ENCODE data around the gene ZBTB8A.
"Not testable (repeated sequence)": the region's sequence is repeated elsewhere in the genome, so short reads cannot be mapped to it uniquely, and the experiment has no call there.

Gene ZBTB8A

DNA sequence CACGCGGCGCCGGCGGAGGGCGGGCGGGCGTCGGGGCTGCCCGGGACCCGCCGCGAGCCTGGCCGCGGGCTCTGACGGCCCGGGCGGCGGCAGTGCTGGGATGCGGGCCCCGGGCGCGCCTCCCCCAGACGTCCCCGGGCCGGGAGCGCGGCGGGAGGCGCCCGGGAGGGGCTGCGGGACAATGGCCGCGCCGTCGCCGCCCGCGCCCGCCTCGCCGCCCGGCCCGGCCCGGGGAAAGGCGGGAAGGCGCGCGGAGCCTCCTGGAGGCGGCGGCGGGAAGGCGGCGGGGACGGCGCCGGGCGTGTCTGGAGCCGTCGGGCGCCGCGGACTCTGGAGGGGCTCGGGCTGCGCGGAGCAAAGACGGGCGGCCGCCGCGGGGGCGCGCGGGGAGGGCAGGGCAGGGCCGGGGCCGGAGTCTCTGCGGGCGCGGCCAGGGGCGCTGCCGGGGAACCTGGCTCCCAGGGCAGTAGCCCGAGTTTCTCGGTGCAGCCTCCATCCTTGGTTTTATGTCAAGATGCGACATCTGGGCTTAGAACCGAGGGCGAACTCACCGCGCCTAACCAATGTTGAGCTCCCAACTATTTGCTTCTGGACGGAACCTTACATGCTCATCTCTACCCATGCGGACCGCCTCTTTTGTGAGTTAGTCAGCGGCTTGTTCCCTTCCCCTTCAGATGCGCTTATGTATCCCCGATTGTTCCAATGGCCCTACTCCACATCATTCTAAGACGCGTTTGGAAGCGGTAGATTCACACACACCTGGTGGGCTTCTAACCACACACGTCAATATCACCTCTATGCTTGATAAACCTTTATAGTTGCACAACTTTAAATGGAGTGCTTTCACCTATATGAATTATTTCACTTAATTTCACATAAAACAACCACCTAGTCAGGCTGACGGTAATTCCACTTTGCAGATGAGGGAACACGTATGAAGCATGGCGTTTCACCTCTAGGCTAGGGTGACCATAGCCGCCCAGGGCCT lies 651 bp downstream of the ZBTB8A start:
- DNase-seq, result peak; percentile 57

- peak; percentile 41 for DNase-seq
These were observed 1.4 kb downstream of the ZBTB8A start for GRCh38 chr1:32540605-32541004.

GRCh38 chr1:32541064-32541566 lies 1.9 kb downstream of the ZBTB8A start:
- no peak for DNase-seq

DNA sequence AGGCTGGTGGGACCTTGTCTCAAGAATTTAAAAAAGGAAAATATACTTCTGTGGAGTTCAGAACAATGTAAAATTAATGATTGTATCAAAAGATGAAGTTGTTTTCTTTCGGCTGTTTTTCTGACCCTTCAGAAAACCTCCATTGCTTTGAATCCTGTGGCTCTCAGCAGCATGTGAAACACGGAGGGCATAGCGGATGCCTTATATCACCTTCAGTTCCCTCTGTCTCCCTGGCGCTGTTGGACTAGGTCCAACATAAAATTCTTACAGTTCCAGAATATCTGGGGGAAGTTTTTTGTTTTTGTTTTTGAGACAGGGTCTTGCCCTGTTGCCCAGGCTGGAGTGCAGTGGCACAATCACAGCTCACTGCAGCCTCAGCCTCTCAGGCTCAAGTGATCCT lies 7.4 kb downstream of the ZBTB8A start:
- no peak for DNase-seq

DNA sequence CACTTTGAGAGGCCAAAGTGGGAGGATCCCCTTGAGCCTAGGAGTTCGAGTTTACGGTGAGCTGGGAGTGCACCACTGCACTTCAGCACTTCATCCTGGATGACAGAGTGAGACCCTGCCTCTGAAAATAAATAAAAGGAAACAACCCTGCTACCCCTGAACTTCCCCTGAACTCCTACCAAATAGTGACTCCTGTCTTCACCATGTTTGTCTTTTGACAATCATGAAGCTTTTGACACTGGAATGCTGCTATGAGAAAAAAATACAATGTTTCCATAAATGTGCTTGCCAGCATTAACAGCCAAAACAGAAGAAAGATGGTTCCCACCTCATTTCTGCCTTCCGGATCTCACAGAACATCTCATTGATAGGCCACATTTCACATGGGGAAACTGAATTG lies 10.4 kb downstream of the ZBTB8A start:
- DNase-seq, result no peak

GRCh38 chr1:32554288-32554687 lies 15.1 kb downstream of the ZBTB8A start:
- DNase-seq, result no peak

DNA sequence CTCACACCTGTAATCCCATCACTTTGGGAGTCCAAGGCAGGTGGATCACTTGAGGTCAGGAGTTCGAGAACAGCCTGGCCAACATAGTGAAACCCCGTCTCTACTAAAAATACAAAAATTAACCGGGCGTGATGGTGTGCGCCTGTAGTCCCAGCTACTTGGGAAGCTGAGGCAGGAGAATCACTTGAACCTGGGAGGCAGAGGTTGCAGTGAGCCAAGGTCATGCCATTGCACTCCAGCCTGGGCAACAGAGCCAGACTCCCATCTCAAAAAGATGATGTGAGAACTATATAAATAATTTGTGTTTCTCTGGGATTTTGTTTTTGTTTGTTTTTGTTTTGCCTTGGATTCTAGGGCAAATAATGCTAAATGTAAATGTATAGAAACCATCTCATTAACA lies 17.8 kb downstream of the ZBTB8A start:
- DNase-seq, result not testable (repeated sequence)

- DNase-seq, result no peak
These were observed 18.6 kb downstream of the ZBTB8A start for GRCh38 chr1:32557812-32558211.

DNA sequence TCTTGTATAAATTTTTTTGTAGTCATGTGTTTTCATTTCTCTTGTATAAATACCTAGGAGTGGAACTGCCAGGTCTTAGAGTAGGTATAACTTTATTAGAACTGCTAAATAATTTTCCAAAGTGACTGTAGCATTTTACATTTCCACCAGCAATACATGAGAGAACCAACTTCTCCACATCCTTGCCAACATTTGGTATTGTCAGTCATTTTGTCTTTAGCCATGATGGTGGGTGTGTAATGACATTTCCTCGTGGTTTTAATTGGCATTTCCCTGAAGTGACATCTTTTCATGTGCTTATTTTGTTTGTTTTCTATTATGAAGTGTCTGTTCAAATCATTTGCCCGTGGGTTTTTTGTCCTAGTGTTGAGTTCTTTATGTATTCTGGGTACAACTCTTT lies 29.7 kb downstream of the ZBTB8A start:
- no peak for DNase-seq

GRCh38 chr1:32580348-32581017 lies 41.3 kb downstream of the ZBTB8A start:
- peak; percentile 18 for DNase-seq

GRCh38 chr1:32592943-32593342 lies 53.7 kb downstream of the ZBTB8A start:
- no peak for DNase-seq

- DNase-seq, result no peak
These were observed 60.8 kb downstream of the ZBTB8A start for GRCh38 chr1:32600034-32600433.

DNA sequence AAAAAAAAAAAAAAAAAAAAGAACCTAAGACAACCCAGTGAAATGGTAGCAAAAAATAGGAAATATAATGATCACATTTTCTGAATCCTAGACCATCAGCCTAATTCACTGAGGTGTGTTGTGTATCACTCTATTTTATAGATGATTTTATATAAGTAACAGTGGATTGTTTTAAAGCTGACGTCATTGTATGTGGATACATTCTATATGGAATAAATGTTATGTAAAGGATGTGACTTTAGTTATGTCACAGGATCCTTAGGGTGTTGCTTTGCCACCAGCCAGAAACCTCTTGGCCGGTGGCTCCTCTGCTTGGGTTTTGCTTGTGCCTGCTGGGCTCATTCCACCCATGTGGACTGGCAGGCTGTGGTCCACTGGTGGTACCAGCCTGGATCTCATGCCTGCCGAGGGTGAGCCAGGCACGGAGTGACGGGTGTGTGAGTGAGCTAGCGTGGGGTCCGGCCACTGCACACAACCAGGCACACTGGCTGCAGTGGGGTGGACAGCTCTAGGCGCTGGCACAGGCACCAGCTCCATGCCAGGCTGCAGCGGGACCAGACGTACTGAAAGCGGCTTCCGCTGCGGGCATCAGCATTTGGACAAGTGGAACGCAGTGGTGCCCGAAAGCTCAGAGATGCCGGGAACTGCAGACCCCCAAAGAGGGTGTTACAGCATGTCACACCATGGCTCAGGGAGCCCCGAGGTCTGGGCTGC lies 66.6 kb downstream of the ZBTB8A start:
- DNase-seq, result no peak

DNA sequence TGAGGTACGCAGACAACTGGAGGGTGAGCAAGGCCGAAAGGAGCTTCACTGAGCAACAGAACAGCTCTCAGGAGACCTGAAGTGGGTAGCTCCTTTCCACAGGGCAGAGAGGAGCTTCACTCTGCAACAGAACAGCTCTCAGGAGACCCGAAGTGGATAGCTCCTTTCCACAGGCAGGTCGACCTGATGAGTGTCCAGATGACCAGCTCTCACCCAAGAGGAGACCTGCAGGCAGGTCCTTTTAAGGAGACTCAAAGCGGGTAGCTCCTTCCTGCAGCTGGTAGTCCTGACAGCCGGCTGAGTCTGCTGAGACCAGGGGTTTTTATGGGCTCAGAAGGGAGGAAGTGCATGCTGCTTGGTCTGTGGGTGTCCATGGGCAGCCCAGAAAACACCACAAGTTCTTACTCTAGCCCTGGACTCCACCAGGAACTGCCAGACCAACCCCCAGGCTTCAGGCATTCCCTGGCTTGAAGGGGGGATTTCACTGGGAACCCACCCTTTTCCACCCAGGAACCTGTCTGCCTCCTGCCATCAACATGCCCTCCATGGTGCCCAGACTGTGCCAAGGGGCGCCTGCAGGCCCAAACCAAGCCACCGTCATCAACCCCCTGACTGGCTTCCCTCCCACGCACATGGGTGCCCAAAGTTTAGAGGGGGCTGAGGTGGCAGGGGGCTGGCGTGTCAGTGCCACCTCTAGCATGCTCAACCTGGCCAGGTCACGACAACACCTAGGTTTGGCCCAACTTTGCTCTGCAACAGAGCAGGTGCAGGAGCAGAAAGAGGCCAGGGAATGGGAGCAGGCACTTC lies 67.5 kb downstream of the ZBTB8A start:
- no peak for DNase-seq

DNA sequence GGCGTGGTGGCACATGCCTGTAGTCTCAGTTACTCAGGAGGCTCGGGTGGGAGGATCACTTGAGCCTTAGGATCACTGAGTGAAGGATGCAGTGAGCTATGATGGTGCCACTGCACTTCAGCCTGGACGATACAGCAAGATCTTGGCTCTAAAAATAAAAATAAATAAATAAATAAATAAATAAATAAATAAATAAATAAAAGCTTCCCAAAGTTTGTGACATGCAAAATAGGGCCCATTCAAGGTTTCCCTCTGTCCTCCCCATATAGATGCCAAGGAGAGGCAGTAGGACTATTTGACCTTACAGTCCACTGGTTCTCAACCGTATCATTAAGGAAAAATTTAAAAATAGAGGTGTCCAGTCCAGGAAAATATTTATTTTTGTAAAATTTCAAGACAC lies 70.0 kb downstream of the ZBTB8A start:
- DNase-seq, result no peak

DNA sequence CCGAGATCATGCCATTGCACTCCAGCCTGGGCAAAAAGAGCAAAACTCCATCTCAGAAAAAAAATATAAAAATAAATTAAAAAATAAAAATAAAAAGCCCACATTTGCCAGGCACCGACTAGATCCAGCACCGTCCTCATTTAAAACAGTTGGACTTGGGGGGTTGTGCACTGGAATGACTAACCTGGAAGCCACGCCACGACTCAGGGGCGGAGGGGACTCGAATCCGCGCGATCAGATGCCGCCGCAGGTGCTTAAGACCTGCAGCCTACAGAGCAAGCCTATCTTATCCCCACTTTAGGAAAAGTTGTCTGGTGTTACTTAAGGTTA lies 72.6 kb downstream of the ZBTB8A start:
- no peak for DNase-seq

- peak; percentile 89 for DNase-seq
These were observed 73.1 kb downstream of the ZBTB8A start for GRCh38 chr1:32612189-32612881.

DNA sequence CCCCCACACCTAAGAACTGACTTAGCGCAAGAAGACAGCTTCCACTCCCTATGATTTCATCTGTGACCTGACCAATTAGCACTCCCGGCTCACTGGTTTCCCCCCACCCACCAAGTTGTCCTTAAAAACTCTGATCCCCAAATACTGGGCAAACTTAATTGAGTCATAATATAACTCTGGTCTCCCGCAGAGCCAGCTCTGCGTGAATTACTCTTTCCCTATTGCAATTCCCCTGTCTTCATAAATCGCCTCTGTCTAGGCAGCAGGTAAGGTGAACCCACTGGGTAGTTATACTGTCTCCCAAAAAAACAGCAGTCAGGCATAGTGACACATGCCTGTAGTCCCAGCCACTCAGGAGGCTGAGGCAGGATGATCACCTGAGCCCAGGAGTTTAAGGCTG lies 74.2 kb downstream of the ZBTB8A start:
- DNase-seq, result no peak

GRCh38 chr1:32618673-32619221 lies 79.5 kb downstream of the ZBTB8A start:
- DNase-seq, result peak; percentile 69

DNA sequence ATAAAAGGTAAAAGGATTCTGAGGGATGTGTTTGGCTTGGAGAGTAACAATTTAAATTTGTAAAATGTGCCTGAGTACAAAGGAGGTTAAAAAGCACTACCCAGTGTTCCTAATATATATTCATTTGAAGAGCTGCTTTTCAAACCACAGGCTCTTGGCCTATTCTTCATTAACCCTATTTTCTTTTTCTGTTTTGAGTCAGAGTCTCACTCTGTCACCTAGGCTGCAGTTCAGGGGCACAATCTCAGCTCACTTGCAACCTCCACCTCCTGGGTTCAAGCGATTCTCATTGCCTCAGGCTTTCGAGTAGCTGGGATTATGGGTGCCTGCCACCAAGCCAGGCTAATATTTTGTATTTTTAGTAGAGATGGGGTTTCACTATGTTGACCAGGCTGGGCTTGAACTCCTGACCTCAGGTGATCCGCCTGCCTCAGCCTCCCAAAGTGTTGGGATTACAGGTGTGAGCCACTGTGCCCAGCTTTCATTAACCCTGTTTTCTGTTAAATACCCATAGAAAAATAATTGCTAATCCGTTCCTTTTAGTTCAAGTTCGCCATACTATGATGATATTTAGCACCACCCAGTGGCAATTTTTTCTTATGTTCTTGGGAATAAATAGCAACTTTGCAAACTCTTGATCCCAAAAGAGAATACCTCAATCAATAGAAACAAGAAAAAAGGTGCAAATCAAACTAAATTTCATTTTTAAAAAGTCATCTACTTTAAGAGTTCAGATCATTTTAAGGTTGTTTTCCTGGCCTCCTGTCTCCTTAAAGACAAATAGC lies 80.7 kb downstream of the ZBTB8A start:
- DNase-seq, result no peak

- DNase-seq, result no peak
These were observed 83.0 kb downstream of the ZBTB8A start for GRCh38 chr1:32622205-32622604.
